ENCODE measurements around the gene VMAC.
"Not testable (repeated sequence)": the region's sequence is repeated elsewhere in the genome, so short reads cannot be mapped to it uniquely, and the experiment has no call there.

Gene VMAC

GRCh38 chr19:5884065-5884811 is 20.4 kb upstream of the VMAC start:
- not testable (repeated sequence) for H3K36me3 ChIP-seq (ENCODE audit: control insufficient read depth in 1 of 2, insufficient read depth in 2 of 2, low read length in 2 of 2); H3K4me1 ChIP-seq (ENCODE audit: control insufficient read depth in 1 of 2, insufficient read depth in 2 of 2, low read length in 2 of 2); H3K9me3 ChIP-seq (ENCODE audit: control insufficient read depth in 1 of 2, low read length in 2 of 2); H3K27ac ChIP-seq (ENCODE audit: low read depth, low read length); H3K9ac ChIP-seq (ENCODE audit: low read depth in 1 of 2, low read length in 2 of 2); H3K4me3 ChIP-seq (ENCODE audit: low read depth in 1 of 2, low read length in 2 of 2); H3K27me3 ChIP-seq (ENCODE audit: control insufficient read depth in 1 of 2, insufficient read depth in 2 of 2, low read length in 2 of 2)

GRCh38 chr19:5889288-5889971 is 15.2 kb upstream of the VMAC start:
- Histone ChIP-seq H3K27ac (ENCODE audit: low read depth, low read length) (no peak overlapping the region), H3K4me1 (ENCODE audit: control insufficient read depth in 1 of 2, insufficient read depth in 2 of 2, low read length in 2 of 2) (no peaks in the 10 kb centered on the region)

DNA sequence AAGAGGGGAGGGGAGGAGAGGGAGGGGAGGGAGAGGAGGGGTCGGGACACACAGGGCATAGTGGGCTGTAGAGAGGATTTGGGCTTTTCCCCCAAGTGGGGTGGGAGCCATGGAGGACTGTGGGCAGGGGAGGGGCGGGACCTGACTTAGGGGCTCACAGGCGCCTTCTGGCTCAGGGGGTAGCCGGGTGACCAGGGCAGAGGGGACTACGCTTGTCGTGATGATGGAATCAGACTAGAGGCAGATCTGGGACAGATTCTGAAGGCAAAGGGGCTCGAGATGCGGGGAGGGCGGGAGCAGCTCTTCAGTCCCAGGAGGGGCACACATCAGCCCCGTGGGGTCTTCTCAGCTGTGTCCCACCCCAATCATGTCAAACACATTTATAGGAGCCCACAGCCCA is 14.6 kb upstream of the VMAC start:
- H3K27me3 ChIP-seq (ENCODE audit: control insufficient read depth in 1 of 2, insufficient read depth in 2 of 2, low read length in 2 of 2): peaks cover 0 to 5% of the 10 kb centered on the region in 2 donors
- peaks cover under 1 to 2% of the 10 kb centered on the region in 2 donors for H3K36me3 ChIP-seq (ENCODE audit: control insufficient read depth in 1 of 2, insufficient read depth in 2 of 2, low read length in 2 of 2)
- no peaks in the 10 kb centered on the region for H3K4me1 ChIP-seq (ENCODE audit: control insufficient read depth in 1 of 2, insufficient read depth in 2 of 2, low read length in 2 of 2)
- no peaks in the 10 kb centered on the region for H3K9me3 ChIP-seq (ENCODE audit: control insufficient read depth in 1 of 2, low read length in 2 of 2)
- H3K27ac ChIP-seq (ENCODE audit: low read depth, low read length): no peak overlapping the region
- no peak overlapping the region for H3K4me3 ChIP-seq (ENCODE audit: low read depth in 1 of 2, low read length in 2 of 2)
- H3K9ac ChIP-seq (ENCODE audit: low read depth in 1 of 2, low read length in 2 of 2): no peak overlapping the region

More at GRCh38 chr19:5889288-5889971, 15.2 kb upstream of the VMAC start:
- Histone ChIP-seq H3K27me3 (ENCODE audit: control insufficient read depth in 1 of 2, insufficient read depth in 2 of 2, low read length in 2 of 2) (peaks cover 0 to 5% of the 10 kb centered on the region in 2 donors), H3K9ac (ENCODE audit: low read depth in 1 of 2, low read length in 2 of 2) (no peak overlapping the region), H3K36me3 (ENCODE audit: control insufficient read depth in 1 of 2, insufficient read depth in 2 of 2, low read length in 2 of 2) (no peaks in the 10 kb centered on the region), H3K4me3 (ENCODE audit: low read depth in 1 of 2, low read length in 2 of 2) (no peak overlapping the region), H3K9me3 (ENCODE audit: control insufficient read depth in 1 of 2, low read length in 2 of 2) (no peaks in the 10 kb centered on the region)

DNA sequence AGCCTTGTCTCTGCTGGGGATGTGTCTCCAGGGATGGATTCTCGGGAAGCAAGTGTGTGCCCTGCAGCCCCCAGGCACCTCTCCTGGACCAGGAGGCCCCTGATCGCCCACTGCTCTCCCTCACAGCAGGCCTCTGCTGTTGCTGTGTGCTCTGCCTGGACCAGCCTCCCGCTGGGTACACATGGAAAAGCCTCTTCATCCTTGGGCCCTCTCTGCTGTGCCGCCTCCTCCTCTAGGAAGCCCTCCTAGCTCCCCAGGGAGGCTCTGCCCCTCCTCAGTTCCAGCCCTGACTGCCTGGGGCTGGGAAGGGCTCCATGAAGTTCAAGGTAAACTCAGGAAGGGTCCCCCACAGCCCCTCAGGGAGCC is 13.1 kb upstream of the VMAC start:
- Histone ChIP-seq H3K4me3 (ENCODE audit: low read depth in 1 of 2, low read length in 2 of 2) (no peak overlapping the region), H3K27me3 (ENCODE audit: control insufficient read depth in 1 of 2, insufficient read depth in 2 of 2, low read length in 2 of 2) (peaks cover 0 to 5% of the 10 kb centered on the region in 2 donors), H3K9me3 (ENCODE audit: control insufficient read depth in 1 of 2, low read length in 2 of 2) (no peaks in the 10 kb centered on the region), H3K27ac (ENCODE audit: low read depth, low read length) (no peak overlapping the region), H3K4me1 (ENCODE audit: control insufficient read depth in 1 of 2, insufficient read depth in 2 of 2, low read length in 2 of 2) (no peaks in the 10 kb centered on the region), H3K36me3 (ENCODE audit: control insufficient read depth in 1 of 2, insufficient read depth in 2 of 2, low read length in 2 of 2) (peaks cover 5 to 16% of the 10 kb centered on the region in 2 donors), H3K9ac (ENCODE audit: low read depth in 1 of 2, low read length in 2 of 2) (no peak overlapping the region)

- Histone ChIP-seq H3K27ac (ENCODE audit: low read depth, low read length) (no peak overlapping the region), H3K4me1 (ENCODE audit: control insufficient read depth in 1 of 2, insufficient read depth in 2 of 2, low read length in 2 of 2) (no peaks in the 10 kb centered on the region), H3K9ac (ENCODE audit: low read depth in 1 of 2, low read length in 2 of 2) (peak overlapping the region in 1 of 2 donors; percentile 12), H3K9me3 (ENCODE audit: control insufficient read depth in 1 of 2, low read length in 2 of 2) (no peaks in the 10 kb centered on the region), H3K4me3 (ENCODE audit: low read depth in 1 of 2, low read length in 2 of 2) (no peak overlapping the region), H3K36me3 (ENCODE audit: control insufficient read depth in 1 of 2, insufficient read depth in 2 of 2, low read length in 2 of 2) (peaks cover 5 to 20% of the 10 kb centered on the region in 2 donors), H3K27me3 (ENCODE audit: control insufficient read depth in 1 of 2, insufficient read depth in 2 of 2, low read length in 2 of 2) (peaks cover 0 to 5% of the 10 kb centered on the region in 2 donors)
Measured at GRCh38 chr19:5891938-5892771, 12.5 kb upstream of the VMAC start.

GRCh38 chr19:5892772-5893275 is 11.8 kb upstream of the VMAC start:
- H3K27me3 ChIP-seq (ENCODE audit: control insufficient read depth in 1 of 2, insufficient read depth in 2 of 2, low read length in 2 of 2): peaks cover 0 to 5% of the 10 kb centered on the region in 2 donors
- H3K9ac ChIP-seq (ENCODE audit: low read depth in 1 of 2, low read length in 2 of 2): no peak overlapping the region
- peaks cover 5 to 20% of the 10 kb centered on the region in 2 donors for H3K36me3 ChIP-seq (ENCODE audit: control insufficient read depth in 1 of 2, insufficient read depth in 2 of 2, low read length in 2 of 2)
- no peak overlapping the region for H3K4me3 ChIP-seq (ENCODE audit: low read depth in 1 of 2, low read length in 2 of 2)
- H3K4me1 ChIP-seq (ENCODE audit: control insufficient read depth in 1 of 2, insufficient read depth in 2 of 2, low read length in 2 of 2): no peaks in the 10 kb centered on the region
- H3K9me3 ChIP-seq (ENCODE audit: control insufficient read depth in 1 of 2, low read length in 2 of 2): no peaks in the 10 kb centered on the region
- no peak overlapping the region for H3K27ac ChIP-seq (ENCODE audit: low read depth, low read length)

DNA sequence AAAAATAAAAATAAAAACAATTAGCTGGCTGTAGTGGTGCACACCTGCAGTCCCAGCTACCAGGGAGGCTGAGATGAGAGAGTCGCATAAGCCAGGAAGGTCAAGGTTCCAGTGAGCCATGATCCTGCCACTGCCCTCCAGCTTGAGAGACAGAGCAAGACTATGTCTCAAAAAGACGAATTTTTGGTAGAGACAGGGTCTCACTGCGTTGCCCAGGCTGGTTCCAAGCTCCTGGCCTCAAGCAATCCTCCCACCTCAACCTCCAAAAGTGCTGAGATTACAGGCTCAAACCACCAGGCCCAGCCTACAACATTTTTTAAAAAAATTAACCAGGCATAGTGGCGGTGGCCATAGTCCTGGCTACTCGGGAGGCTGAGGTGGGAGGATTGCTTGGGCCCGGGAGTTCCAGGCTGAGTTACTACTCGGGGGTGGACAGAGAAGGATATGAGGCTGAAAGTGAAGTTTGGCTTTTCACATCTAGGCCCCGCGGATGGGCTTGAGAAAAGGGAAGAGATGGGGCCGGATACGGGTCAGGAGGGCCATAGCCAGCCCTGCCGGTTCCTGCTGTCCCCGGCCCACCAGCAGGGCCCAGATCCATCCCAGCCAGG is 11.3 kb upstream of the VMAC start:
- H3K9ac ChIP-seq (ENCODE audit: low read depth in 1 of 2, low read length in 2 of 2): no peak overlapping the region
- peaks cover 5 to 20% of the 10 kb centered on the region in 2 donors for H3K36me3 ChIP-seq (ENCODE audit: control insufficient read depth in 1 of 2, insufficient read depth in 2 of 2, low read length in 2 of 2)
- H3K4me1 ChIP-seq (ENCODE audit: control insufficient read depth in 1 of 2, insufficient read depth in 2 of 2, low read length in 2 of 2): no peaks in the 10 kb centered on the region
- no peaks in the 10 kb centered on the region for H3K9me3 ChIP-seq (ENCODE audit: control insufficient read depth in 1 of 2, low read length in 2 of 2)
- H3K27me3 ChIP-seq (ENCODE audit: control insufficient read depth in 1 of 2, insufficient read depth in 2 of 2, low read length in 2 of 2): peaks cover 0 to 5% of the 10 kb centered on the region in 2 donors
- no peak overlapping the region for H3K27ac ChIP-seq (ENCODE audit: low read depth, low read length)
- no peak overlapping the region for H3K4me3 ChIP-seq (ENCODE audit: low read depth in 1 of 2, low read length in 2 of 2)

DNA sequence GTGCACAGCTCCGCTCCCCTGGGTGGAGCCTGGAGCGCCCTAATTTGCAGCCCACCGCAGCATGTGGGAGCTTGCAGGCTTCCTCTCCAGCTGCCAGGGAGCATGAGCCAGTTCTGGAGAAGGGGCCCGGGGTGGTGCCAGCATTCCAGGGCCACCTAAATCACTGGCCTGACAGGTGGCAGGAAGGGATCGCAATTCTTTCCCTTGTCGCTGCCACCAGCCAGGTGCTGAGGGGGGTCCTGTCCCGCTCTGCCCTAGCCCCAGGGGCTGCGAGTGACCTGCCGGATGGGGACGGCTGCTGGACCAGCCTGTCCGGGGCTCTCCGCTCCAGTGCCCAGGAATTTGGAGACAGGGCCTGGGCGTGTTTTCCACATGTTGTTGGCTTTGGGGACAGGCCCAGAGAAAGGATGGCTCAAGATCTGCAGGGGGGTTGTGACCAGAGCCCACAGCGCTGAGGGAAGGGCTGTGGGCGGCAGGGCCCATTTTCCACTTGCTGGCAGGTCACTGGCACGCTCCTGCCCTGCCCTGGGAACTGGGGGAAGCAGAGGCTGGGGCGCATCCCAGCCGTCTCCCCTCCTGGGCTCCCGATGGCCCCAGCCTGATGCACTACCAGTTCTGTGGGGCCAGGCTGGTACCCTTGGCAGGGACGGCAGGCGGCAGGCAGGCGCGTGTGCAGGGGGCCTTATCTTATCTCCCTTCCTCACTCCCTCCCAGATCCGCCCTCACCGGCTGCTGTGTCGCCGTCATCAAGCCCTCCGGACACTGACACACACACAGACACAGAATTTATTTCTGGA is 10.6 kb upstream of the VMAC start:
- Histone ChIP-seq H3K27ac (ENCODE audit: low read depth, low read length) (no peak overlapping the region), H3K36me3 (ENCODE audit: control insufficient read depth in 1 of 2, insufficient read depth in 2 of 2, low read length in 2 of 2) (peaks cover 5 to 20% of the 10 kb centered on the region in 2 donors), H3K4me1 (ENCODE audit: control insufficient read depth in 1 of 2, insufficient read depth in 2 of 2, low read length in 2 of 2) (no peaks in the 10 kb centered on the region), H3K4me3 (ENCODE audit: low read depth in 1 of 2, low read length in 2 of 2) (no peak overlapping the region), H3K27me3 (ENCODE audit: control insufficient read depth in 1 of 2, insufficient read depth in 2 of 2, low read length in 2 of 2) (peaks cover 0 to 5% of the 10 kb centered on the region in 2 donors), H3K9me3 (ENCODE audit: control insufficient read depth in 1 of 2, low read length in 2 of 2) (no peaks in the 10 kb centered on the region), H3K9ac (ENCODE audit: low read depth in 1 of 2, low read length in 2 of 2) (no peak overlapping the region)

GRCh38 chr19:5894704-5895349 is 9.8 kb upstream of the VMAC start:
- Histone ChIP-seq H3K4me1 (ENCODE audit: control insufficient read depth in 1 of 2, insufficient read depth in 2 of 2, low read length in 2 of 2) (no peaks in the 10 kb centered on the region), H3K9ac (ENCODE audit: low read depth in 1 of 2, low read length in 2 of 2) (no peak overlapping the region), H3K36me3 (ENCODE audit: control insufficient read depth in 1 of 2, insufficient read depth in 2 of 2, low read length in 2 of 2) (peaks cover 5 to 20% of the 10 kb centered on the region in 2 donors), H3K27ac (ENCODE audit: low read depth, low read length) (no peak overlapping the region), H3K4me3 (ENCODE audit: low read depth in 1 of 2, low read length in 2 of 2) (no peak overlapping the region), H3K9me3 (ENCODE audit: control insufficient read depth in 1 of 2, low read length in 2 of 2) (no peaks in the 10 kb centered on the region), H3K27me3 (ENCODE audit: control insufficient read depth in 1 of 2, insufficient read depth in 2 of 2, low read length in 2 of 2) (peaks cover 0 to 5% of the 10 kb centered on the region in 2 donors)

All from duodenal mucosa (tissue), 2 donors.